H1 (cell line): ENCODE measurements around the gene BCKDHA. TPM values are rescaled to one million over a fixed set of nuclear protein-coding genes. Genes with fewer than 3 reads are reported as not detected.

Experiments
- CTCF ChIA-PET: fragments of 300-600 bp; sonication (Branson Sonifier 250); formaldehyde crosslinking; loops from one replicate; lab custom pipeline; 2021; ENCODE audit not compliant: partially characterized antibody; lab: Charles Lee
- POLR2A ChIA-PET: fragments of 300-600 bp; sonication (Branson Sonifier 250); formaldehyde crosslinking; loops from one replicate; lab custom pipeline; 2021; ENCODE audit warnings: inconsistent platforms; ENCODE audit not compliant: partially characterized antibody; lab: Charles Lee
- DNase-seq, 2 experiments: peaks; one replicate each; pipeline versions ENCODE4 v3.0.0 to v3.0.0-alpha.2; 2010 to 2022; ENCODE audit warnings: low spot score in 2 of 2, low read depth in 1 of 2, mixed read lengths in 1 of 2
- FAIRE-seq: peaks from 2 replicates; lab custom pipeline; 2011; peaks lifted over from hg19 to GRCh38; lab: Jason Lieb, UNC
- H2AFZ ChIP-seq: 2 replicates; pipeline ENCODE4 v1.8.1; 2012; ENCODE audit warnings: low read length, inconsistent platforms
- H2AK5ac ChIP-seq: 2 replicates; pipeline ENCODE4 v1.6.1; 2013; ENCODE audit warnings: low read depth, low read length
- H2BK120ac ChIP-seq: replicated peaks from 2 replicates; pipeline ENCODE3; 2013; ENCODE audit warnings: low read depth, low read length, inconsistent platforms
- H2BK12ac ChIP-seq: 2 replicates; pipeline ENCODE4 v1.6.1; 2013; ENCODE audit warnings: low read depth, low read length
- H2BK15ac ChIP-seq: 2 replicates; pipeline ENCODE4 v1.6.1; 2013; ENCODE audit warnings: low read length
- H2BK20ac ChIP-seq: 2 replicates; pipeline ENCODE4 v1.6.1; 2013; ENCODE audit warnings: low read length
- H2BK5ac ChIP-seq: 2 replicates; pipeline ENCODE4 v1.6.1; 2013; ENCODE audit warnings: low read depth, low read length
- H3K14ac ChIP-seq: 2 replicates; pipeline ENCODE4 v1.6.1; 2013; ENCODE audit warnings: inconsistent platforms; ENCODE audit not compliant: insufficient read length
- H3K18ac ChIP-seq: 2 replicates; pipeline ENCODE4 v1.6.1; 2013; ENCODE audit warnings: low read length; ENCODE audit errors: extremely low read depth
- H3K23ac ChIP-seq: 2 replicates; pipeline ENCODE4 v1.6.1; 2013; ENCODE audit warnings: inconsistent platforms; ENCODE audit not compliant: insufficient read length
- H3K23me2 ChIP-seq: 2 replicates; pipeline ENCODE4 v1.6.1; 2013; ENCODE audit warnings: low read depth, low read length
- H3K27ac ChIP-seq: 2 replicates; pipeline ENCODE4 v1.6.1; 2011; ENCODE audit warnings: low read depth, low read length, inconsistent platforms
- H3K27me3 ChIP-seq, 4 experiments: replicated peaks in 1 of 4; 1 replicate in 1 of 4; 2 replicates in 3 of 4; pipeline versions ENCODE4 v1.6.1 to v1.8.1; 2011 to 2013; ENCODE audit warnings: low read length in 3 of 4, mild to moderate bottlenecking in 3 of 4, inconsistent platforms in 2 of 4, mixed read lengths in 2 of 4, moderate library complexity in 1 of 4; ENCODE audit not compliant: control insufficient read depth in 3 of 4, insufficient read depth in 3 of 4; ENCODE audit errors: extremely low read depth in 1 of 4
- H3K36me3 ChIP-seq, 4 experiments: 2 replicates each; pipeline versions ENCODE4 v1.6.1 to v1.8.1; 2011 to 2013; ENCODE audit warnings: mild to moderate bottlenecking in 4 of 4, low read length in 3 of 4, moderate library complexity in 2 of 4, control low read depth in 1 of 4, inconsistent platforms in 1 of 4; ENCODE audit not compliant: insufficient read depth in 4 of 4, control insufficient read depth in 2 of 4
- H3K4ac ChIP-seq: replicated peaks from 2 replicates; pipeline ENCODE3; 2013; ENCODE audit warnings: low read length, low read depth, mixed read lengths, inconsistent platforms; ENCODE audit not compliant: insufficient read length
- H3K4me1 ChIP-seq, 4 experiments: replicated peaks in 1 of 4; 1 replicate in 1 of 4; 2 replicates in 3 of 4; pipeline versions ENCODE4 v1.6.1 to v1.8.1; 2011 to 2013; ENCODE audit warnings: low read length in 3 of 4, inconsistent platforms in 2 of 4, mixed read lengths in 1 of 4; ENCODE audit not compliant: insufficient read depth in 4 of 4, control insufficient read depth in 3 of 4
- H3K4me2 ChIP-seq, 2 experiments: 2 replicates each; pipeline versions ENCODE4 v1.6.1 to v1.8.1; 2011 to 2013; ENCODE audit warnings: low read depth in 2 of 2, low read length in 2 of 2, control low read depth in 1 of 2, inconsistent platforms in 1 of 2, mild to moderate bottlenecking in 1 of 2; ENCODE audit not compliant: insufficient read depth in 1 of 2
- H3K4me3 ChIP-seq, 4 experiments: fragments of 200-600, 300-600 bp in 1 of 4; sonication (generic), shearing (Covaris generic), sonication (Bioruptor Twin) in 1 of 4; 2 replicates each; pipeline versions ENCODE4 v1.5.1 to v1.8.1; 2011 to 2016; ENCODE audit warnings: low read length in 4 of 4, low read depth in 3 of 4, control low read depth in 2 of 4, inconsistent platforms in 2 of 4, mild to moderate bottlenecking in 2 of 4, mixed read lengths in 1 of 4, moderate library complexity in 1 of 4; ENCODE audit not compliant: insufficient read depth in 2 of 4; ENCODE audit errors: extremely low read depth in 1 of 4
- H3K56ac ChIP-seq: replicated peaks from 2 replicates; pipeline ENCODE3; 2013; ENCODE audit warnings: low read depth, mild to moderate bottlenecking, mixed read lengths, low read length, inconsistent platforms; ENCODE audit not compliant: insufficient read length
- H3K79me1 ChIP-seq: 2 replicates; pipeline ENCODE4 v1.6.1; 2013; ENCODE audit warnings: low read depth, low read length, control low read depth
- H3K79me2 ChIP-seq, 2 experiments: 2 replicates each; pipeline versions ENCODE4 v1.6.1 to v1.8.1; 2012 to 2013; ENCODE audit warnings: low read length in 2 of 2, mild to moderate bottlenecking in 2 of 2, inconsistent platforms in 1 of 2; ENCODE audit not compliant: insufficient read depth in 2 of 2, control insufficient read depth in 1 of 2
- H3K9ac ChIP-seq, 4 experiments: replicated peaks in 1 of 4; 1 replicate in 1 of 4; 2 replicates in 3 of 4; pipeline versions ENCODE4 v1.6.1 to v1.8.1; 2011 to 2013; ENCODE audit warnings: low read depth in 3 of 4, low read length in 3 of 4, control low read depth in 2 of 4, mild to moderate bottlenecking in 2 of 4, moderate library complexity in 2 of 4, inconsistent platforms in 1 of 4; ENCODE audit errors: extremely low read depth in 1 of 4
- H3K9me3 ChIP-seq, 2 experiments: 2 replicates each; pipeline versions ENCODE4 v1.6.1 to v1.8.1; 2012 to 2013; ENCODE audit warnings: mild to moderate bottlenecking in 2 of 2, moderate library complexity in 2 of 2, control low read depth in 1 of 2, inconsistent platforms in 1 of 2, low read depth in 1 of 2, low read length in 1 of 2, mixed read lengths in 1 of 2; ENCODE audit not compliant: insufficient read depth in 2 of 2
- H4K20me1 ChIP-seq, 2 experiments: replicated peaks in 1 of 2; 2 replicates each; pipeline versions ENCODE3 to v1.8.1; 2011 to 2013; ENCODE audit warnings: inconsistent platforms in 2 of 2, low read length in 2 of 2, mild to moderate bottlenecking in 1 of 2; ENCODE audit not compliant: insufficient read depth in 2 of 2, control insufficient read depth in 1 of 2
- H4K5ac ChIP-seq: 2 replicates; pipeline ENCODE4 v1.6.1; 2013; ENCODE audit warnings: low read length, low read depth, mixed read lengths, inconsistent platforms; ENCODE audit not compliant: insufficient read length
- H4K8ac ChIP-seq: 2 replicates; pipeline ENCODE4 v1.8.0; 2013; ENCODE audit warnings: mild to moderate bottlenecking, moderate library complexity, low read length, inconsistent platforms; ENCODE audit not compliant: insufficient read depth; ENCODE audit errors: extremely low read depth
- H4K91ac ChIP-seq: replicated peaks from 2 replicates; pipeline ENCODE3; 2013; ENCODE audit warnings: low read length, mixed read lengths, inconsistent platforms; ENCODE audit not compliant: insufficient read length
- ATF2 ChIP-seq: IDR thresholded peaks from 2 replicates; pipeline ENCODE4 v1.6.1; 2012; ENCODE audit warnings: low read length, inconsistent platforms
- CEBPB ChIP-seq: IDR thresholded peaks from 2 replicates; pipeline ENCODE4 v1.6.1; 2012; ENCODE audit warnings: low read depth, low read length
- CHD2 ChIP-seq: IDR thresholded peaks from 2 replicates; pipeline ENCODE4 v1.6.1; 2012; ENCODE audit warnings: low read length, improper control_type of control experiment
- NRF1 ChIP-seq: IDR thresholded peaks from 2 replicates; pipeline ENCODE4 v1.6.1; 2011; ENCODE audit warnings: mild to moderate bottlenecking, low read depth, low read length, improper control_type of control experiment
- WGBS, 2 experiments: shearing (Covaris generic) in 1 of 2; methylation state at CpG; one replicate each; pipeline versions ENCODE4 v1.1.6 to v1.1.7; 2013 to 2015; ENCODE audit warnings: low lambda C conversion rate in 2 of 2, mixed read lengths in 2 of 2, inconsistent platforms in 1 of 2, low coverage in 1 of 2, missing lambda C conversion rate in 1 of 2; ENCODE audit not compliant: insufficient replicate concordance in 2 of 2, insufficient coverage in 1 of 2, insufficient read length in 1 of 2; ENCODE audit errors: extremely low coverage in 1 of 2, missing lambda C conversion rate in 1 of 2; 5-methylcytosine and 5-hydroxymethylcytosine counted together
- polyA plus RNA-seq, 7 experiments: library from polyadenylated mRNA; depleted of rRNA in 3 of 7; stranded (reverse) in 5 of 7; unstranded in 2 of 7; fragments of >200 nt in 5 of 7; fragments of 200-250 nt in 2 of 7; gene quantifications; 1 replicate in 5 of 7; 2 replicates in 1 of 7; 4 replicates in 1 of 7; pipeline versions ENCODE4 v1.2.1 to v1.2.3, GENCODE V29; 2011 to 2013; ENCODE audit warnings: missing spikeins in 2 of 7, mixed read lengths in 2 of 7
- total RNA-seq: library from RNA; stranded (reverse); fragmentation: NEBNext Ultra II Directional; extraction: Animal tissue kit (Norgen Biotek cat#: 25700); gene quantifications from 2 replicates; pipeline ENCODE4 v1.2.1, GENCODE V29; 2021

BCKDHA gene
- total and polyA plus RNA-seq, 2 of the 8 experiments (the other 6 are each of a cell fraction or from before 2014, with no cell fraction given), result 14.2 to 69.6 TPM

GRCh38 chr19:41399091-41399490 lies 1.5 kb downstream of the BCKDHA start:
- H3K79me1 ChIP-seq, result peaks cover 10% of the 10 kb centered on the region; the same call in 1 of the 2 replicates
- FAIRE-seq, result no peak
- DNase-seq, result no peak
- no peak overlapping the region for H2BK12ac ChIP-seq
- no peak overlapping the region for H3K23ac ChIP-seq
- H3K56ac ChIP-seq, result no peak overlapping the region
- ChIA-PET POLR2A (interaction anchor here (1.5 to 2.0 kb wide), 3 partner anchors 9 to 40 kb away, joined by 7 to 10 read pairs (median 9); partner anchors contain the start of genes B3GNT8 and DMAC2), CTCF (interaction anchor here (0.8 to 1.2 kb wide), 2 partner anchors 9 to 46 kb away, joined by 3 read pairs; no protein-coding TSS in a partner anchor)
- no peak overlapping the region for H4K91ac ChIP-seq
- H3K23me2 ChIP-seq, result peaks cover 4% of the 10 kb centered on the region
- TF ChIP-seq ATF2, result no peak
- TF ChIP-seq NRF1, result no peak
- TF ChIP-seq CHD2, result no peak
- TF ChIP-seq CEBPB, result no peak
- WGBS, 2 experiments, result 89% methylated on average over 3 of the region's 3 CpGs; no CpG with 5 or more reads in 1 of the 2 experiments
- no peak overlapping the region for H3K14ac ChIP-seq
- H3K9me3 ChIP-seq, result no peaks in the 10 kb centered on the region
- H3K4me3 ChIP-seq, result peak overlapping the region in 2 of 4 experiments; percentile 98 to 99; a peak in 2 of 8 replicates
- H3K27ac ChIP-seq, result no peak overlapping the region
- no peak overlapping the region for H3K4ac ChIP-seq
- no peaks in the 10 kb centered on the region for H3K36me3 ChIP-seq
- H3K18ac ChIP-seq, result no peak overlapping the region
- peaks cover 0 to 1% of the 10 kb centered on the region in 2 experiments for H4K20me1 ChIP-seq
- H2BK20ac ChIP-seq, result no peak overlapping the region
- H3K27me3 ChIP-seq, result no peaks in the 10 kb centered on the region
- H4K5ac ChIP-seq, result no peak overlapping the region
- no peak overlapping the region for H2AFZ ChIP-seq
- H3K79me2 ChIP-seq, result peaks cover 0 to 33% of the 10 kb centered on the region in 2 experiments; a peak in 2 of 4 replicates
- H2BK5ac ChIP-seq, result no peak overlapping the region
- H4K8ac ChIP-seq, result no peak overlapping the region
- no peak overlapping the region for H2BK120ac ChIP-seq
- peaks cover 0 to 5% (median 0%) of the 10 kb centered on the region in 4 experiments; a peak in 5 of 7 replicates for H3K4me1 ChIP-seq
- no peak overlapping the region for H2BK15ac ChIP-seq
- no peak overlapping the region for H2AK5ac ChIP-seq
- H3K4me2 ChIP-seq, result peak overlapping the region; percentile 77 to 90; a peak in 2 of 4 replicates
- H3K9ac ChIP-seq, result 0 out of 7 replicates have a peak overlapping the region, but pooled peaks of 1 of the 4 experiments have one; percentile 40
